Right renal pelvis (tissue), 4 donors: ENCODE data around the gene ADGRB3. TPM values are rescaled to one million over a fixed set of nuclear protein-coding genes. Genes with fewer than 3 reads are reported as not detected.
"Not testable (repeated sequence)": the region's sequence is repeated elsewhere in the genome, so short reads cannot be mapped to it uniquely, and the experiment has no call there.

Experiments
- DNase-seq, 4 donors: peaks; one replicate each; pipeline ENCODE4 v3.0.0-alpha.2; 2013; ENCODE audit warnings: low read depth in 4 of 4, low spot score in 3 of 4, missing footprints in 1 of 4
- polyA plus RNA-seq, 4 donors: library from polyadenylated mRNA; unstranded; fragments of 120-200 nt; gene quantifications; one replicate each; pipeline ENCODE4 v1.2.1, GENCODE V29; 2013; ENCODE audit not compliant: insufficient read length in 4 of 4

The ADGRB3 gene
- polyA plus RNA-seq, 4 donors = 4.2 to 5.5 (median 4.9) TPM

- DNase-seq = no peak
Observed at GRCh38 chr6:69379518-69379917, 744.4 kb downstream of the ADGRB3 start.

DNA sequence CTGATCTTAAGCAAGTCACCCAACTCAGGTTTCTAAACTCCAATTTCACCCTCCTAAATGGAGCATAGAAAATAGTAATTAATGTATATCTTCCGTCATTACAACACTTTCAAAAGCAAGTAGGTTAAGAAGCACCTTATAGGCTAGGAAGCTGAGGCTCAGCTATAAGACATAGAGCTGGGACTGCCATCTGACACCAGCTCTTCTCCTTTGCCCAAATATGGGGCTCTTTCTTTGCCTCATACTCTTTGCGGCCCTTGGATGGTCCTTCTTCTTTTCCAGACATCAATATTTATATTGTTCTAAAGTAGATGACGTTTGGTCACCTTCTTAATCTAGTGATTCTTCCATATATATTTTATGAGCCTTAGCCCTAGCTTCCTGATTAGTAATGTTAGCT is 748.5 kb downstream of the ADGRB3 start:
- no peak for DNase-seq

GRCh38 chr6:69386426-69386825 is 751.3 kb downstream of the ADGRB3 start:
- DNase-seq = no peak

GRCh38 chr6:69390125-69390524 is 755.0 kb downstream of the ADGRB3 start:
- no peak for DNase-seq

- no peak for DNase-seq
Observed at GRCh38 chr6:69391106-69391505, 756.0 kb downstream of the ADGRB3 start.

DNA sequence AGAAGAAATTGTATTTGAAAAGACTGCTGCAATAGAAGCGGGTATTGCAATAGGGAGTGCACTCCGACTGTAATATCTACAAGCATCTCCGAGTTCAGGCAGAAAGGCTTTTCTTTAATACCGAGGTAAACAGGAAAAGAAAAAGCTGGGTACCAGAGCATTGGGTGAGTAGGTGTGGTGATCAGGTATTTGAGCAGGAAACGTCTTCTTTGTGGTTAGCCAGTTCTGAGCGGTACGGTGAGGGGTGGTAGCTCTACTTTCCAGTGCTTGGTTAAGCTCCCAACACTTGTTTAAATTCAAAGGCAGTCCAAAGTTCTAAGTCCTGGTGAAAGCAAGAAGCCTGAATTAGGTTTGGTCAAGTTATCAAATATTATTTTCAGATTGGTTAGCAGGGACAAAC is 757.7 kb downstream of the ADGRB3 start:
- DNase-seq = no peak

DNA sequence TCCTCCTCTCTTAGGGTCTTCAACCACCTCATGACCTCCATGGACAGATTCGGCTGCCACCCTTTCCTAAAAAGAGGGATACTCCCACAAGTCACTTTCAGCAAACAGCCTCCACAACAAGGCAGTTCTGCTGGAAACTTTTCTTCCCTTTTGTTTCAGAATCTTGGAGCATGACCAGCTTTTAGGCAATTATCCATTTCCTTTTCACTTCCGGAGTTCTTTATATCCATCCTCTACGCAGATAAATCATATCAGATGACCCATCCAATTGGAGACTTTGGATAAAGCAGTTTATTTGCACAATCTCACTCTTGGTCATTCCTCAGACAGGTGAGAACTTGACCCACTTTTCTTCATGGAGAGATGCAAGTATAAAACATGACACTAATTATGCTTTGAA is 763.2 kb downstream of the ADGRB3 start:
- no peak for DNase-seq

DNA sequence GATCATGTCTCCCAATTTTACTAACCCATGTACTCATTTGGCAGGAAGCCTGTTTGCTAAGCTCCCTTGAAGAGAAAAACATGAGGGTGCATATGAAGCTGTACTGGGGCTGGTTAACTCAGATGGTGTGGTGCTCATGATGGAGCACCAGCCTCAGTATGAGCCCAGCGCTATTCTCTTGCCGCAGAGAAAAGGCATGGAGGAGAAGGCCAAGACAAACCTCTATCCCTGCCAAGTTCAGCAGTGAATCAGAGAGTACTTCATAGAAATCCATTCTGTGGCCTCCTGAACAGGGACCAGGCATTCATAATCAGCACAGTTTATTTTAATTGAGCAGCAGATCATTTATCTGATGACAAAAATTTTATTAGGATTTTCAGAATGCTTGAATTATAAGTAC is 763.6 kb downstream of the ADGRB3 start:
- DNase-seq = no peak

GRCh38 chr6:69408886-69409285 is 773.8 kb downstream of the ADGRB3 start:
- DNase-seq = no peak

GRCh38 chr6:69416776-69417175 is 781.7 kb downstream of the ADGRB3 start:
- no peak for DNase-seq

DNA sequence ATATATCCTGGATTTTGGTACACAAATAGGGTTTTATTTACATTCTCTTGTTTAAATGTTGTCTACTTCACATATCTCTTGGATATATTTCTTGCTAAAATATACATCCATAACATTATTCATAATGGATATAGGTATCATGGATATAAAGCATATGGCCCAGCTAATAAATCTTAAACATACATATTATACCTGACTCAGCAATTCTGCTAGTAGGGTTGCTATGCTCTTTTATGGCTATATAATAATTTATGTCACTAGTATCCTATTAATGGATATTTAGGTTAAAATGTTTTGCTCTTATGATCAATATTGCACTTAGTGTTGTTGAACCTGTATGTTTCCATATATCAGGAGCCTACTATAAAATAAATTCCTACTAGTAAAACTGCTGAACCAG is 786.2 kb downstream of the ADGRB3 start:
- DNase-seq = no peak

- DNase-seq = no peak
Observed at GRCh38 chr6:69422020-69422419, 786.9 kb downstream of the ADGRB3 start.

DNA sequence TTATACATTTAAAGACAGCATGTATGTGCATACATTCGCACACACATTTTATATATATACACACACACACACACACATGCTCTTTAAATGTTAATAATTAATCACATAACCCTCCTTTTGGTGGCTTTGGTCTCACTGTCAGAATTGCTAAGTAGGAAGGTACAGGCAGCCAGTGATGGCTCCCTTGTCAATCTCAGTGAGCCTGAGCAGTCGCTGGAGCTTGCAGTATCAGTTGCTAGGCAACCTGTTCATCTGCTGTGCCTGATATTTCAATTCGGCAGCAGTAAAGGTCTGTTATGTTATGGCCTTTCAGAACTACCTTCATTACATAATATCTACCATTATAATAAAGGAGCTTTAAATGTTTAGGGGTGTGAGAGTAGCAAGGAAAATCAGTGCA is 787.4 kb downstream of the ADGRB3 start:
- no peak for DNase-seq

GRCh38 chr6:69423785-69424184 is 788.7 kb downstream of the ADGRB3 start:
- no peak for DNase-seq

DNA sequence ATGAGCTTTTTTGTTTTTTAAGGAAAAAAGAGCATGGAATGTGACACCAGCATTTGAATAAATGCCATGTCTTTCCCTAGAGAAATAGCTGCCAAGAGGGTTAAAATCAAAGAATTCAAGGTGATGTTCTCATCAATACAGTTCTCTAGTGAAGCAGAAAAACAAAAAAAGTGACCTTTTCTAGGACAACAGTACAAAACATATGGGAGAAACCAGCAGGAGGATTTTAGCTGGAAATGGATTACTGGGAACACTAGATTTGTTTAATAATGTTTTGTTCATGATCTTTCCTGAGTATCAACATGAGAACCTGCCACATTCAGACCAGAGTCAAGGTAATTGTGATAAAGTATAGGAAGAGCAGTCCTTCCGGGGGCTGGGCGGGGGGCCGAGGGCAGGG is 789.5 kb downstream of the ADGRB3 start:
- no peak for DNase-seq

DNA sequence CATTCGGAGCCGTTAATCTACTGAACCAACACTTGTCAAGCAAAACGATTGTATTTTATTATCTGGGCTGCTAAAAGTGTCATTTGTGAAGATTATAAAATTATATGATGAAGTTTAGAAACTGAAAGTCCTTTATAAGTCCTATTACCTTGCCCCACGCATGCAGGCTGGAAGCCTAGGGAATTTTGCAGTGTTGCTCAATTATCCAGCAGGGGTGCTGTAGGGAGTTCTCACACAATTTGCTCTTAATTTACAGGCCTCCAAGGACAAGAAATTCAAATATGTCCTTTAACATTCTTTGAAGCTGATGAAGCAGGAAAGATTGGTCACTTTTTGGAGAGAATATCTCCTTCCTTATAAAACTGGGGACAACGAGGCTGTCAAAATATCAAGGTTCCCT is 792.8 kb downstream of the ADGRB3 start:
- no peak for DNase-seq

DNA sequence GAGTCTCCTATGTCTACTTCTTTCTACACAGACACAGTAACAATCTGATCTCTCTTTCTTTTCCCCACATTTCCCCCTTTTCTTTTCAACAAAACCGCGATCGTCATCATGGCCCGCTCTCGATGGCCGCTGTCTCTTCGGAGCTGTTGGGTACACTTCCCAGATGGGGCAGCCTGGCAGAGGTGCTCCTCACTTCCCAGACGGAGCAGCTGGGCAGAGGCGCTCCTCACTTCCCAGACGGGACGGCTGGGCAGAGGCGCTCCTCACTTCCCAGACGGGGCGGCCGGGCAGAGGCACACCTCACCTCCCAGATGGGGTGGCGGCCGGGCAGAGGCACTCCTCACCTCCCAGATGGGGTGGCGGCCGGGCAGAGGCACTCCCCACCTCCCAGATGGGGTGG is 797.1 kb downstream of the ADGRB3 start:
- DNase-seq = not testable (repeated sequence)

GRCh38 chr6:69433116-69433515 is 798.0 kb downstream of the ADGRB3 start:
- not testable (repeated sequence) for DNase-seq

- no peak for DNase-seq
Observed at GRCh38 chr6:69438113-69438512, 803.0 kb downstream of the ADGRB3 start.
